Left renal pelvis (tissue), 4 donors: ENCODE data around the gene LRCOL1. TPM values are rescaled to one million over a fixed set of nuclear protein-coding genes. Genes with fewer than 3 reads are reported as not detected.

Experiments used
- DNase-seq, 4 donors: peaks; one replicate each; pipeline ENCODE4 v3.0.0-alpha.2; 2013; ENCODE audit warnings: low read depth in 4 of 4, low spot score in 3 of 4
- polyA plus RNA-seq, 4 donors: library from polyadenylated mRNA; unstranded; fragments of 120-200 nt; gene quantifications; one replicate each; pipeline ENCODE4 v1.2.1, GENCODE V29; 2013; ENCODE audit not compliant: insufficient read length in 4 of 4

The LRCOL1 gene
- polyA plus RNA-seq, 4 donors, result 0.16 to 5.0 (median 1.7) TPM

DNA sequence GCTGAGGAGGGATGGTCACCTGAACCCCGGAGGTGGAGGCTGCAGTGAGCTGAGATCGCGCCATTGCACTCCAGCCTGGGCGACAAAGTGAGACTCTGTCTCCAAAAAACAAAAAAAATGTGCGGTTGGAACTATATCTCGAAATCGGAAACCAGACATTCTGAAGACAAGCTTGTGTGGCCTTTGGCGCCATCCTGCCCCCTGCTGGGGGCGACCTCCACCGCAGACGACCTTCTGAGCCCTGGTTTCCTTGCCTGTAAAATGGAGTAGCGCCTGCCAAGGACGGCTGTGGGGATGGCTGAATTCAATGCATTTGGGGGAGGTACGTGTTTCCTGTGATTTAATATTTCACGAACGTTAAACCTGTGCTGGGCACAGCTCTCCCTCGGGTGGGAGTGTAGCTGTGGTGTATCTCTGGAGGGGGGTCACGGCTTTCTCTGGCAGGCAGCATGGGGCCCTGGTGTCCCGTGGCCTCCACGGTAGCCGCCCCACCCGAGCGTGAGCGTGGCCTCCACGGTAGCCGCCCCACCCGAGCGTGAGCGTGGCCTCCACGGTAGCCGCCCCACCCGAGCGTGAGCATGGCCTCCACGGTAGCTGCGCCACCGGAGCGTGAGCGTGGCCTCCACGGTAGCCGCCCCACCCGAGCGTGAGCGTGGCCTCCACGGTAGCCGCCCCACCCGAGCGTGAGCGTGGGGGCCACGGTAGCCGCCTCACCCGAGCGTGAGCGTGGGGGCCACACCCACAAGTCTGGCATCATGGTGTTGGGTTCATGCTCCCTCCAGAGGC is 55.3 kb downstream of the LRCOL1 start:
- DNase-seq, result no peak

Other genes with a start within 250 kb of the LRCOL1 start
- 10 to 100 TPM; 34.5 to 93.9 (median 48.2) TPM for gene FBRSL1, start 120.4 kb downstream of the LRCOL1 start, polyA plus RNA-seq
- gene P2RX2, start 8.2 kb upstream of the LRCOL1 start, polyA plus RNA-seq, result 1 to 10 TPM in 3 of 4 donors, under 1 TPM in 1; 0.64 to 1.8 (median 1.5) TPM
- 10 to 100 TPM; 42.6 to 65.2 (median 49.1) TPM for gene POLE, start 76.8 kb upstream of the LRCOL1 start, polyA plus RNA-seq
- gene PXMP2, start 77.0 kb upstream of the LRCOL1 start, polyA plus RNA-seq, result 10 to 100 TPM; 41.6 to 63.5 (median 48.5) TPM
- 10 to 100 TPM; 14.3 to 25.4 (median 21.7) TPM for gene PGAM5, start 100.3 kb upstream of the LRCOL1 start, polyA plus RNA-seq
- 10 to 100 TPM; 60.5 to 83.9 (median 67.6) TPM for gene ANKLE2, start 151.2 kb upstream of the LRCOL1 start, polyA plus RNA-seq
- gene GOLGA3, start 218.3 kb upstream of the LRCOL1 start, polyA plus RNA-seq, result 10 to 100 TPM; 25.1 to 35.3 (median 29.9) TPM